GM19438 (cell line): ENCODE data around the gene CEP112.
"Not testable (repeated sequence)": the region's sequence is repeated elsewhere in the genome, so short reads cannot be mapped to it uniquely, and the experiment has no call there.

ENCODE experiments used
- ATAC-seq: cut with Tn5 transposase; IDR thresholded peaks from one replicate; pipeline ENCODE4 v1.9.1; 2021; ENCODE audit warnings: low read depth; ENCODE audit not compliant: unreplicated experiment

Gene CEP112

DNA sequence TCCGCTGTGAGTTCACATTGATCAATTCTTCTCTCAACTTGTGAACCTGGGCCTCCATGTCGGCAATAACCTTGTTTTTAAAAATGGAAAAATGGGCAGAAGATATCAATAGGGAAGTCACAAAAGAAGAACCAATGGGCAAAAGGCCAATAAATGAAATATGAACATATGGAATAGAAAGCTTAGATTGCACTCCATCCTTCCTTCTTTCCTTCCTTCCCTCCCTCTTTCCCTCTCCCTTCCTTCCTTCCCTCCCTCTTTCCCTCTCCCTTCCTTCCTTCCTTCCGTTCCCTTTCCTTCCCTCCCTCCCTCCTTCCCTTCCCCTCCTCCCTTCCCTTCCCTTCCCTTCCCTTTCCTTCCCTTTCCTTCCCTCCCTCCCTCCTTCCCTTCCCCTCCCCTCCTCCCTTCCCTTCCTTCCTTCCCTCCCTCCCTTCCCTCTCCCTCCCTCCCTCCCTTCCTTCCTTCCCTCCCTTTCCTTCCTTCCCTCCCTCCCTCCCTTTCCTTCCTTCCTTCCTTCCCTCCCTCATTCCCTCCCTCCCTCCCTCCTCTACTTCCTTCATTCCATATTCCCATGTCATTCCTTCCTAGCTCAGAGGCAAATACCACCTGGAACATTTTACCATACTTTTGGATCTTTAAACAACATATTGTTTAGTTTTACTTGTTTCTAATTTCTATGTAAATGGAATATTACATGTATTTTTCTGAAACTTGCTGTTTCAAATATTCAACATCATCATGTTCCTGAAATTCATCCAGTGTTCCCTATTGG lies 339.8 kb downstream of the CEP112 start:
- no peak for ATAC-seq

DNA sequence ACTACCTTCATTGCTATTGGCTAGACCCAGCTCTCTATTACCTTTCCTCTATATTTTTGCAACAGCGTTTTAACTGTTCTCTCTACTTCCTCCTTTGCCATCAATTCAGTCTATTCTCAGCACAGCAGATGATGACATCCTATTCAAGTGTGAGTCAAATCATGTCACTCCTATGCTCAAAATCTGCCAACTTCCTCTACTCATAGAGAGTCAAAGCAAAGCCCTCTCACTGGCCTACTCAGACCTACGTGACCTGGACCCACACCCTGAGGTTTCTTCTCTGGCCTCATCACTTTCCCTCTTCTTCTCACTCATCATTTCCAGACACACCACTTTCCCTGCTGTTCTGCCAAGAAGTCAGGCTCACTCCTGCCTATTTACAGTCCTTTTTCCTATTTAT lies 341.4 kb downstream of the CEP112 start:
- ATAC-seq, result no peak

DNA sequence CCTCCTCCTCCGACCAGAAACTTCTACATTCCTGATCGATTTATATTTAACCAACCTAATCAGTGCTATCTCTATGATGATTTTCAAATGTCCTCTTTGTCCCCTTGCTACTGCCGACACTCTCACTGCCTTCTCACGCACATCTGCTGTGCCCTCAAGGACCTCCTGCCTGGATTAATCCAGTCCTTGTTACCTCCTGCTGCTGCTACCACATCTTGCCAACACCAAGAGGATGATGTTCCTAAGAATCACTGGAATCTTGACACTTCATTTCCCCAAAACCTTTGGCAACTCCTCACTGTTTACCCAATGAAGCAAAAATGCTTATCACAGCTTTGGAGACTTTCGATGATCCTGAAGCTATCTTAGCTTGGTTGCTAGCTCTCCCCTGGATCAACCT lies 343.2 kb downstream of the CEP112 start:
- ATAC-seq, result no peak

DNA sequence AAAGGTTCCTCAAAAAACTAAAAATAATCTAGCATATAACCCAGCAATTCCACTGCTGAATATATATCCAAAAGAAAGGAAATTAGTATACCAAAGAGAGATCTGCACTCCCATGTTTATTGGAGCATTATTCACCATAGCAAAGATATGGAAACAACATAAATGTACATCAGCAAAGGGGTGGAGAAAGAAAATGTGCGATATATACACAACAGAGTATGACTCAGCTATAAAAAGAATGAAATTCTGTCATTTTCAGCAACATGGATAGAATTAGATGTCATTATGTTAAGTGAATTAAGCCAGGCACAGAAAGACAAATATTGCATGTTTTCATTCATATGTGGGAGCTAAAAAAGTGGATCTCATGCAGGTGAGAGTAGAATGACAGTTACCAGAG lies 350.8 kb downstream of the CEP112 start:
- no peak for ATAC-seq

DNA sequence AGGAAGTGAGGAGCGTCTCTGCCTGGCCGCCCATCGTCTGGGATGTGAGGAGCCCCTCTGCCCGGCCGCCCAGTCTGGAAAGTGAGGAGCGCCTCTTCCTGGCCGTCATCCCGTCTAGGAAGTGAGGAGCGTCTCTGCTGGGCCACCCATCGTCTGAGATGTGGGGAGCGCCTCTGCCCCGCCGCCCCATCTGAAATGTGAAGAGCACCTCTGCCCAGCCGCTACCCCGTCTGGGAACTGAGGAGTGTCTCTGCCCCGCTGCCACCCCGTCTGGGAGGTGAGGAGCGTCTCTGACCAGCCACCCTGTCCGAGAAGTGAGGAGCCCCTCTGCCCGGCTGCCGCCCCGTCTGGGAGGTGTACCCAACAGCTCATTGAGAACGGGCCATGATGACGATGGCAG lies 354.7 kb downstream of the CEP112 start:
- not testable (repeated sequence) for ATAC-seq

DNA sequence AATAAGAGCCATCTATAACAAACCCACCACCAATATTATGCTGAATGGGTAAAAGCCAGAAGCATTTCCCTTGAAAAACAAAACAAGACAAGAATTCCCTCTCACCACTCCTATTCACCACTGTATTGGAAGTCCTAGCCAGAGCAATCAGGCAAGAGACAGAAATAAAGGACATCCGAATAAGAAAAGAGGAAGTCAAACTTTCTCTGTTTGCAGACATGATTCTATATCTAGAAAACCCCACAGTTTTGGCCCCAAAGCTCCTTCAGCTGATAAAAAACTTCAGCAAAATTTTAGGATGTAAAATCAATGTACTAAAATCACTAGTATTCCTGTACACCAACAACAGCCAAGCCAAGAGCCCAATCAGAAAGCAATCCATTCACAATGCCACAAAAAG lies 358.7 kb downstream of the CEP112 start:
- no peak for ATAC-seq

DNA sequence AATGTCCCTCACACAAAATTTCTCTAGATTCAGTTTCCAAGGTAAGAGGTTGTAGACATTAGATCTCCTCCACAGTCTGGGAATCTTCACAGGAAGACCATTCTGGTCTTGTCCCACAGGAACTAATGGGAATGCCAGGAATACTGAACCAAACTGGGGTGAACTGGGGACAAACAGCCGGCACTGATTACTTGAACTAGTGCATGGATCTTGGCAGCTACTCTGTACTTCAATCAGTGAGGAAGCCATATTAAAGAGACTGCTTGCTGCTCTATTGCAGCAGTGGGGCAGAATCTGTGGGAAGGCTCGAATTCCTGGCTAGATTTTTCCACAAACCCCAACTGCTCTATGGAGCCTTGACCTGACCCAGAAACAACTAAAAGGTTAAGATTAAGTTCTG lies 361.6 kb downstream of the CEP112 start:
- ATAC-seq, result no peak

DNA sequence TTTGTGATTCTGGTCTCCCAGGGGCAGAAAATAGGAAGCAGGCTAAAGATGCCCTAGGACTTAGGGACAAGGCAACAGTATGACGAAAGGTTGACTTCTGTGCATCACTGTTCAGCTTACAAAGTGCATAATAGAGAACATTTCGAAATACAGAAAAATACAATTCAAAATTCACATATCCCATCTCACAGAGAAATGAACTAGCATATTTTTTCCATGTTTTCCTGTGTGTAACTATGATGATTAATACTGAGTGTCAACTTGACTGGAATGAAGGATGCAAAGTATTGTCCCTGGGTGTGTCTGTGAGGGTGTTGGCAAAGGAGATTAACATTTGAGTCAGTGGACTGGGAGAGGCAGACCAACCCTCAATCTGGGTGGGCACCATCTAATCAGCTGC lies 365.4 kb downstream of the CEP112 start:
- ATAC-seq, result not testable (repeated sequence)

DNA sequence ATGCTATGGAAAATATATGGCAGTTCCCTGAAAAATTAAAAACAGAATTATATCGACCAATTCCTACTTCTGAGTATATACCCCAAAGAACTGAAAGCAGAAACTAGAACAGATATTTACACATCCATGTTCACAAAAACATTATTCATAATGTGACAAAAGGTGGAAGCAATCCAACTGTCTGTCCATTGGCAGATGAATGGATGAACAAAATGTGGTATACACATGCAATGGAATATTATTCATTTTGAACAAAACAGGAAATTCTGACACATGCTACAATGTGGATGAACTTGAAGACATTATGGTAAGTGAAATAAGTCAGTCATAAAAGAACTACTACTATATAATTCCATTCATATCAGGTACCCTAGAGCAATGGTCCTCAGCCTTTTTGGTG lies 367.0 kb downstream of the CEP112 start:
- no peak for ATAC-seq

DNA sequence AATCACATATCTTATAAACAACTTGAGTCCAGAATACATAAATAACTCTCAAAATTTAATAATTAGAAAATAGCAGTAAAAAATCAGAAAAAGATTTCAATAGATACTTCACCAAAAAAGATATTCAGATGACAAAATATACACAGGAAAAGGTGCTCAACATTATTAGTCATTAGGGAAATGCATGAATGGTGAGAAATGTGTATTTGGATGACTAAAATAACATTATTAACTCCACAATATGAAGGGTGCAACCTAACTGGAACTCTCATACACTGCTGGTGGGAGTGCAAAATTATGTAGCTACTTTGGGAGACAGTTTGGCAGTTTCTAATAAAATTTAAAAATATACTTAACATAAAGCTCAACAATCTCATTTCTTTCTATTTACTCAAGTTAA lies 368.2 kb downstream of the CEP112 start:
- no peak for ATAC-seq

DNA sequence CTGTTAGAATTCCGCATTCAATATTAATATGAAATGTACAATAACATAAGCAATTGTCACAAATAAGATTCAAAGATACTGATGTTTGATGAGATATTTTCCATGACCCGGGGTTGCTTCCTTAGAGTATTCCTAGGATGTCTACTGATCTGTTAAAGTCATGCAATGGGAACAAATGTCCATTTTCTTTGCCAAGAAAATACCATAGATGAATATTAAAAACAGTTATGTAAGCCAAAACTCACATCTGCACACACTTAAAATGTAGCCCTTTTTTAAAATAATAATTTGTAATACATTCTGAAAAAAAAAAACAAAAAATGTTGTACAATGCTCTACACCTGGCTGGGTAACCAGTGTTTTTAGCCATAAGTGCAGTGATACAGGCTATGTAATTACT lies 371.1 kb downstream of the CEP112 start:
- ATAC-seq, result no peak

DNA sequence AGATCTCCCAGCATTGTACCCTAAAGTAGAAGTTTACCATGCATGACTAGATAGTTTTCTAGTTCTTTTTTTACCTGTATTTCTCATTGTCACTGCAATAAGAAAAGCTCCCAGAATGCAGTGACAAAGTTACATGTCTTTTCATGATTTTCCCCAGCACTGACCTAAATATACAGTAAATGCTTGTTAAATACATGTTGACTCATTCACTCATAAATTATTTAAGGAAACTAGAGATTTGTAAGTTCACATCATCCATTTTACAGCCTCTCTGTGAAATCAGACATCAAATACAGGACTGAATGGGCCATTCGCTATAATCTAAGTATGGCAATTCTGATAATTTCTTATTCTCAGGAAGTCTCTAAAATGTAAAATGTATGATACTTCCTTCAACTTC lies 371.6 kb downstream of the CEP112 start:
- no peak for ATAC-seq

DNA sequence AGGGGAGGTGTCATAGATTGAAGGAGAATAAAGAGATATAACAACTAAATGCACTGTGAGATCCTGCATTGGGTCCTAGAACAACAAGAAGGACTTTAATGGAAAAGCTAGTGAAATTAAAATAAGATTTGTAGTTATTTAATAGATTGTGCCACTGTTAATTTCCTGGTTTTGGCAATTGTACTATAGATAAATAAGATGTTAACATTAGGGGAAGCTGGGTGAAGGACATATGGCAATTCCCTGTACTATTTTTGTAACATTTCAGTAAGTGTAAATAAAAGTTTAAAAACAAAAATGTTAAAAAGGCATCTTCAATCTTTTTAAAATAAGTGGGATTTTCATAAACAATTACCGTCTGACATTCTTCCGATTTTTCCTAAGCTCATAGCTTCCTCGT lies 372.1 kb downstream of the CEP112 start:
- no peak for ATAC-seq

DNA sequence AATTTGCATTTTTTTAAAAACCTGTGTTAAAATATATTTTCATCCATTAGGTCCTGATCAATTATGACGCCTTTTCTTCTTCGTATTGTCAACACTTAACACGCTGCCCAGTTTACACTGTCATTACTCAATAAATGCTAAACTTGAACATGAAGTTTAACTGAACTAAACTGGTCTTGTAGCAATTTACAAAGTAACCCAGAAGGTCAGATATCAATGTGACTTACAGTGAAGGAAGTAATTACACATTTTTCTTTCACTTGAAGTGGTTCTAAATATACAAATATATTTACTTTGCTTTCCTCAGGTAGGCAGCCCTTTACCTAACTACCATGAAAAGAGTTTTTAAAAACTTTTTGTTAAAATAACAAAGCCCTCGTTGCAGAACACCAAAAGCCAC lies 374.0 kb downstream of the CEP112 start:
- no peak for ATAC-seq

DNA sequence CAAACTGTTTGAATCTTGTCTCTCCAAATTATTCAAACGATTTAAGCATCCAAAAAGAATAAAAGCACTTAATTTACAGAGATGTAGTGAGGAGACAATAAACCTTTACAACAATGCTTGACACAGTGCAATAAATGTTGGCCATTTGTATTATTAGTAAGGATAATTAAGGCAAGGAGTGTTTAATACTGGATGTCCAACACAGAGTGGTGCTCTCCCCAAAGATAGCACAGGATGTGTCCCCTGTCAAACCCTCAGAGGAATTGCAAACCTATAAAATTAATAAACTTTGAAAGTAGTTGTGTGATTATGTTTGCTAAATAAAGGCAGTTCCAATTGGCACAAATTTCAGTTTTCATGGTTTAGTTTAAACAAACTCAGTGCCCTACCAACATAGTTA lies 377.5 kb downstream of the CEP112 start:
- ATAC-seq, result no peak

DNA sequence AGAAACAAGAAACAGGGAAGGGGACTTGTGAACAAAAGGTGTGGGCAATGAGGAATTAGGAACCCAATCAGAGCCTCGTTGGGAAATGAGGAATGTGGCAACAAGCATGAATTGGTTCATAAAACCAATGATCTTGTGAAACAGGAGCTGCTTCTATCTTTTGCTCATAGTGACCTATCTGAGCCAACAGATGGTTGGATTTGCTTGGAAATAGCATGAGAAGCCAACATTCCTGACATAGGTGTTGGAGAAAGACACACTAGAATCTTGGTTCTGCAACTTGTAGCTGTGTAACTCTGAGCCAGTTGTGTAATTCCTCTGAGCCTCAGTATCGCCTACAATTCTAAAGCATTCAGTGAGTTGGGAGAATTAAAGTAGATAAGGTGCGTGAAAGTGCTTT lies 378.6 kb downstream of the CEP112 start:
- ATAC-seq, result no peak

DNA sequence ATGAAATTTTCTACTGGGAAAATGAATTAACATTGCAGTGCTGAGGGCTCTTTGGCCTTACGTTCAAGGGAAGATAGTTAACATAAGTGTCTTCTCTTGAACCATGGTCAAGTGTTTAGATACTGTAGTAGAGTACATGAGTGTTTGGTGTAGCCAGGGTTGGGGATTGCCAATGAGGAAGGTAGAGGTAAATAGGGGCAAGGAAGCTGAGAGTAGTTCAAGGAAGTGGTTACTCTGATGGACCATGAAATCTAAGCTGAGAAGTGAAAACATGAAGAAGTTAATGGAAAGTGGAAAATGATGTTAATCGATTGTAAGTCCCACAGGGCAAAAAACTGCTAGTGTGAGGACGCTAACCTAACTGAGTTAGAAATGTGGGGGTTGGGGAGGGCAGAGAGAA lies 380.9 kb downstream of the CEP112 start:
- no peak for ATAC-seq

DNA sequence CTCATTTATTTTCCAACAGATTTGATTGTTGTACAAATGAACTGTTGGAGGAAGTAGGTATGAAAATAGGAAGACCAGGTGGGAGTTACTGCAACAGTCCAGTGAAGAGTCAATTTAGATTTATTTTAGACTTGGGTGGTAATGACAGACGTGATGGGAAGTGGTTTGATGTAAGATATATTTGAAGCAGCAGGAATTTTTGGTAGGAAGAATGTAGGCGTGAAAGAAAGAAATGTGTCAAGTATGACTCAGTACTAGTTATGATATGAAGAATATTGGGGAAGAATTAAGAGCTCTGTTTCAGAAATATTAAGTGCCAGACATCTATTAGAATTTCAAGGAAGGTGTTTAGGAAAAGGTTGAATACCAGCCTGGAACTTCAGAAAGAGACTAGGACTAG lies 382.6 kb downstream of the CEP112 start:
- ATAC-seq, result no peak

DNA sequence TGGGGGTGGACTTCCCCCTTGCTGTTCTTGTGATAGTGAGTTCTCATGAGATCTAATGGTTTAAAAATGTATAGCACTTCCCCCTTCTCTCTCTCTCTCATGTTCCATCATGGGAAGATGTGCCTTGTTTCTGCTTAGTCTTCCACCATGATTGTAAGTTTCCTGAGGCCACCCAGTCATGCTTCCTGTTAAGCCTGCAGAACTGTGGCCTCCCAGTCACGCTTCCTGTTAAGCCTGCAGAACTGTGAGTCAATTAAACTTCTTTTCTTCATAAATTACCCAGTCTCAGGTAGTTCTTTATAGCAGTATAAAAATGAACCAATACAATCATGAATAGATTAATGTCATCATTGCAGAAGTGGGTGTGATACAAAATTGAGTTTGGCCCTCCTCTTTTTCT lies 383.4 kb downstream of the CEP112 start:
- ATAC-seq, result not testable (repeated sequence)

DNA sequence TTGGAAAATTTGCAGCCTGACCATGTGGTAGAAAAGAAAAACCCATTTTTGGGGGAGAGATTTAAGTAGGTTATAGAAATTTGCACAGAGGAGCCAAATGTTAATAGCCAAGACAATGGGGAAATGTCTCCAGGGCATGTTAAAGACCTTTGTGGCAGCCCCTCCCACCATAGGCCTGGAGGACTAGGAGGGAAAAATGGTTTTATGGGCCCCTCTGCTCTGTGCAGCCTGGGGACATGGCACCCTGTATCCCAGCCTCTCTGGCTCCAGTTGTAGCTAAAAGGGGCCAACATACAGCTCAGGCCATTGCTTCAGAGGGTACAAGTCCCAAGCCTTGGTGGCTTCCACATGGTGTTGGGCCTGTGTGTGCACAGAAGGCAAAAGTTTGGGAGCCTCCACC lies 384.6 kb downstream of the CEP112 start:
- ATAC-seq, result no peak

DNA sequence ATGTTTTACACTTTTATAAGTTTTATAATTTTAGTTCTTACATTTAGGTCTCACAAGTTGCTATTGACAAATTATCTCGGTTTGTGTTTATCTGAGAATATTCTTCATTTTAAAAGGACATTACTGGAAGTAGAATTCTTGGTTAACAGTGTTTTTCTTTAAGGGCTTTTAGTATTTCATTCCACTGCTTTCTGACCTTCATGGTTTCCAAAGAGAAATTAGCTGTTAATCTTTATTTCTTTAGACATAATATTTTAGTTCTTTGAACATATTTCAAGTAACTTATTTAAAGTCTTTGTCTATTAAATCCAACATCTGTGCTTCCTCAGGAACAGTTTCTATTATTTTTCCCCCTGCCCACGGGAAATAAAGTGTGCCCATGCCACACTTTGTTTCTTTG lies 390.4 kb downstream of the CEP112 start:
- ATAC-seq, result no peak

DNA sequence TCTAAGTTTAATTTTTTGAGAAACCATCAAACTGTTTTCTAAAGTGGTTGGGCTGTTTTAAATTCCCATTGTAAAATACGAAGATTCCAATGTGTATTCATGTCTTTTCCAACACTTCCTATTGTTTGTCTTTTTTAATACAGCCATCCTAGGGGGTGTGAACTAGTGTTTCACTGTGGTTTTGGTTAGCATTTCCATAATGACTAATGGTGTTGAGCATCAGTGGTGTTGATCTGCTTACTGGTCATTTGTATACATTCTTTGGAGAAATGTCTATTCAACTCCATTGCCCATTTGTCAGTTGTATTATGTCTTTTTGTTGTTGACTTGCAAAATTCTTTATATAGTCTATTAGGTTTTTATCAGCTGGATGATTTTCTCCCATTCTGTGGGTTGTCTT lies 391.3 kb downstream of the CEP112 start:
- ATAC-seq, result no peak

DNA sequence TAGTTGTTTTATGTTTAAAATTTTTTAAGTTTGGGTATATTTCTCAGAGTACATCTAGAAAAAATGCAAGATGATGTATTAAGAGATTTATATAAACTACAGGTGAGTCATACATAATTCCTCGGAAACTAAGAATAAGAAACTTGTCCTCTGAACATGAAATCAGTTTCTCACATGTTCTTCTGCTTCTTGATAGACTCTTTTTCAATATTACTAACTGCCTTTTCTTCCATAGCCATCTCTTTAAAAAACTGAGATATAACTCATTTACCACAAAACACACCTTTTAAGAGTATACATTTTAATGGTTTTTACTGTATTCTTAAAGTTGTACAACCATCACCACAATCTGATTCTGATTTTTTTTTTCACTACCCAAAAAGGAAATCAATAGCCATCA lies 392.1 kb downstream of the CEP112 start:
- no peak for ATAC-seq
